ENCODE measurements around the gene YBX2.
A peak's percentile ranks its signal among the peaks of the same experiment; 100 is the strongest.

- TF ChIP-seq CTCF (IDR thresholded peaks at IDR 0.05) (no peak), POLR2AphosphoS5 (IDR thresholded peaks at IDR 0.05) (peak; percentile 84 to 96 (median 92))
Measured at GRCh38 chr17:7242717-7243452, 51.6 kb downstream of the YBX2 start.
